ENCODE data around the gene PRKG1.
"Not testable (repeated sequence)": the region's sequence is repeated elsewhere in the genome, so short reads cannot be mapped to it uniquely, and the experiment has no call there.

DNA sequence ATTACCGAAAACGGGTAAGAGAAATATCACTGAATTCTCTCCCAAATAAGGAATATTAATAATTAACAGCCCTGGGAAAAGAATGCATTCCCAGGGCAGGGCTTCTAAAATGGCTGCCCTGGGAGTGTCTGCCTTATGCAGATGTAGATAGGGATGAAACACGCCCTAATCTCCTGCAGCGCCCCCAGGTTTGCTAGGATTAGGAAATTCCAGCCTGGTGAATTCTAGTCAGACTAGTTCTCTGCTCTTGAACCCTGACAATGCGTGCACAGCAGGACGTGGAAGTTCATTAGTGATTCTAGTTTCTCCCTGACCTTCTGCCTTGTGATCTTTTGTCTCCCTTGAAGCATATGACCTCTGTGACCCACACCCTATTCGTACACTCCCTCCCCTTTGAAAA is 1130.6 kb downstream of the PRKG1 start:
- not testable (repeated sequence) for TF ChIP-seq CTCF (IDR thresholded peaks at IDR 0.05; ENCODE audit: low read depth, low read length, missing input control); JUND (IDR thresholded peaks at IDR 0.05); RAD21 (IDR thresholded peaks at IDR 0.05); YY1 (IDR thresholded peaks at IDR 0.05); HNF4A (conservative IDR thresholded peaks at IDR 0.05); GABPA (IDR thresholded peaks at IDR 0.05 in 1 of 2, conservative IDR thresholded peaks at IDR 0.05 in 1 of 2); RXRA (IDR thresholded peaks at IDR 0.05); TAF1 (conservative IDR thresholded peaks at IDR 0.05); MAX (IDR thresholded peaks at IDR 0.05); EGR1 (IDR thresholded peaks at IDR 0.05; ENCODE audit: low read depth in 2 of 2); ZBTB33 (IDR thresholded peaks at IDR 0.05); SP1 (IDR thresholded peaks at IDR 0.05)
- TF ChIP-seq, protein P1, sequence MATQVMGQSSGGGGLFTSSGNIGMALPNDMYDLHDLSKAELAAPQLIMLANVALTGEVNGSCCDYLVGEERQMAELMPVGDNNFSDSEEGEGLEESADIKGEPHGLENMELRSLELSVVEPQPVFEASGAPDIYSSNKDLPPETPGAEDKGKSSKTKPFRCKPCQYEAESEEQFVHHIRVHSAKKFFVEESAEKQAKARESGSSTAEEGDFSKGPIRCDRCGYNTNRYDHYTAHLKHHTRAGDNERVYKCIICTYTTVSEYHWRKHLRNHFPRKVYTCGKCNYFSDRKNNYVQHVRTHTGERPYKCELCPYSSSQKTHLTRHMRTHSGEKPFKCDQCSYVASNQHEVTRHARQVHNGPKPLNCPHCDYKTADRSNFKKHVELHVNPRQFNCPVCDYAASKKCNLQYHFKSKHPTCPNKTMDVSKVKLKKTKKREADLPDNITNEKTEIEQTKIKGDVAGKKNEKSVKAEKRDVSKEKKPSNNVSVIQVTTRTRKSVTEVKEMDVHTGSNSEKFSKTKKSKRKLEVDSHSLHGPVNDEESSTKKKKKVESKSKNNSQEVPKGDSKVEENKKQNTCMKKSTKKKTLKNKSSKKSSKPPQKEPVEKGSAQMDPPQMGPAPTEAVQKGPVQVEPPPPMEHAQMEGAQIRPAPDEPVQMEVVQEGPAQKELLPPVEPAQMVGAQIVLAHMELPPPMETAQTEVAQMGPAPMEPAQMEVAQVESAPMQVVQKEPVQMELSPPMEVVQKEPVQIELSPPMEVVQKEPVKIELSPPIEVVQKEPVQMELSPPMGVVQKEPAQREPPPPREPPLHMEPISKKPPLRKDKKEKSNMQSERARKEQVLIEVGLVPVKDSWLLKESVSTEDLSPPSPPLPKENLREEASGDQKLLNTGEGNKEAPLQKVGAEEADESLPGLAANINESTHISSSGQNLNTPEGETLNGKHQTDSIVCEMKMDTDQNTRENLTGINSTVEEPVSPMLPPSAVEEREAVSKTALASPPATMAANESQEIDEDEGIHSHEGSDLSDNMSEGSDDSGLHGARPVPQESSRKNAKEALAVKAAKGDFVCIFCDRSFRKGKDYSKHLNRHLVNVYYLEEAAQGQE (IDR thresholded peaks at IDR 0.05), result not testable (repeated sequence)
- TF ChIP-seq, protein P2, sequence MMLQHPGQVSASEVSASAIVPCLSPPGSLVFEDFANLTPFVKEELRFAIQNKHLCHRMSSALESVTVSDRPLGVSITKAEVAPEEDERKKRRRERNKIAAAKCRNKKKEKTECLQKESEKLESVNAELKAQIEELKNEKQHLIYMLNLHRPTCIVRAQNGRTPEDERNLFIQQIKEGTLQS (IDR thresholded peaks at IDR 0.05), result not testable (repeated sequence)
